NCI-H2107 treated with DMSO at 0.1 percent for 48 hours (cell line): ENCODE data around the gene ITIH5.
A peak's percentile ranks its signal among the peaks of the same experiment; 100 is the strongest.

Experiments
- DNase-seq: peaks from one replicate; lab custom pipeline; 2025; ENCODE audit not compliant: unreplicated experiment; lab: John Stamatoyannopoulos, UW

The ITIH5 gene

DNA sequence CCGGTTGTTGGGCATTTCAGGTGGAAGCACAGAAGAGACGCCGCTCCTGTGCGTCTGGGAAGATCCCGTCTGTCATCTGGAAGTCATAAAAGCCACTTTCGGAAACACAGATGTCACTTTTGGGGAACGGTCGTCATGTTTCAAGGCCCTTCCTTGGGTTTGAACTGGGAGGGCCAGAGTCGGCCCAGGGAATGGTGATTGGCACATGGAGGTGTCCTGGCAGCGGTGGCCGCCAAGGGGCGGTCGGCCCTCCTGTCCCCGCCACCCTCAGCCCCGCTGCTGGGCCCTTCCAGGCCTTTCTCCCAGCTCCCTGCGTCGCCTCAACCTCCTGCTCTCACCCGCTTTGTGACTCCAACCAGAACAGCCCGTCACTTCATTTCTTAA lies 140.8 kb downstream of the ITIH5 start:
- DNase-seq: no peak

DNA sequence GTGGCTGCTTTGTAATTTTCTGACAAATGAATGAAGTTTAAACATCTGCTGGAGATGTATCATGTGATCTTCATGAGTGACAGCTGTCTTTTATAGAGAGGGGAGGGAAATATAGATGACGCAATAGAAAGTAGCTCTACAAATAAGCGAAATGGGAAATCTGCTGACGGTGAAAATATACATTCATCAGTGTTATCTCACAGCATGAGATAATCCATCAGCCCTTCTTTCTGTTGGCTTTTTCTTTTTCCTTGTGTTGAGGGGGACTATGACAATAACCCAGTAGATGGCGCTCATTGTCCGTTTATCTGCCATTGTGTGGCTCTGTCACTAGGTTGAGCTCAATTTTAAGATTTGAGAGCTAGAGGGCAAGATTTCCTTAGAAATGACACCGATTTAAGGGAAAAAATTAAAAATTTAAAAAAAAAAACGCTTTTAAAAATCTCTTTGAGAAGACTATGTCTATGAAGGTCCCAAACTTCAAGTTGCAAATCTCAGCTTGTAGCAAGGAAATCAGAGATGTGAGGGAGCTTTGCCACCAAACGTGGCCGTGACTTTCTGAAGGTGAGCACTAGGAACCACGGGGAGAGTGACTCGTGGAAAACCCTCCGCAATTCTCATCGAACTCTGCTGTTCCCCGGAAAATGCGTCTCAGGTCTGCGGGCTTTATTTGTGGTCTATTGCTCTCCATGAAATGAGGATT lies 141.3 kb downstream of the ITIH5 start:
- peak; percentile 44 for DNase-seq

DNA sequence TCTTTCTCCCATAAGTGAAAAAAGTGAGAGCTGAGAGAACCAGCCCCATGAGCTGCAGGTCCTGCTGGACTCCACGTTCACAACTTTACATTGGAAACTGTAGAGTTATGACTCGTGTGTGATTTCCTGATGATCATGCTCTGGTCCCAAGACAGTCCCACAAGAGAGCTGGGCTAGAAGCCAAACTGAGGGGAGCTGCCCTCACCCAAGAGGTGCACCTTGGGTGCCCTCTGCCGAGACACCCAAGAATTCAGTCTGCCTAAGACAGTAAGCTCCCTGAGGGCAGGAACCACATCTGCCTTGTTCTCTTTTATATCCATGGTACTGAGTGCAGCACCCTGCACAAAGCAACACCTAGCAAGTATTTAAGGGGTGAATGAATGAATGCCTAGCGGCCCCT lies 143.1 kb downstream of the ITIH5 start:
- no peak for DNase-seq

DNA sequence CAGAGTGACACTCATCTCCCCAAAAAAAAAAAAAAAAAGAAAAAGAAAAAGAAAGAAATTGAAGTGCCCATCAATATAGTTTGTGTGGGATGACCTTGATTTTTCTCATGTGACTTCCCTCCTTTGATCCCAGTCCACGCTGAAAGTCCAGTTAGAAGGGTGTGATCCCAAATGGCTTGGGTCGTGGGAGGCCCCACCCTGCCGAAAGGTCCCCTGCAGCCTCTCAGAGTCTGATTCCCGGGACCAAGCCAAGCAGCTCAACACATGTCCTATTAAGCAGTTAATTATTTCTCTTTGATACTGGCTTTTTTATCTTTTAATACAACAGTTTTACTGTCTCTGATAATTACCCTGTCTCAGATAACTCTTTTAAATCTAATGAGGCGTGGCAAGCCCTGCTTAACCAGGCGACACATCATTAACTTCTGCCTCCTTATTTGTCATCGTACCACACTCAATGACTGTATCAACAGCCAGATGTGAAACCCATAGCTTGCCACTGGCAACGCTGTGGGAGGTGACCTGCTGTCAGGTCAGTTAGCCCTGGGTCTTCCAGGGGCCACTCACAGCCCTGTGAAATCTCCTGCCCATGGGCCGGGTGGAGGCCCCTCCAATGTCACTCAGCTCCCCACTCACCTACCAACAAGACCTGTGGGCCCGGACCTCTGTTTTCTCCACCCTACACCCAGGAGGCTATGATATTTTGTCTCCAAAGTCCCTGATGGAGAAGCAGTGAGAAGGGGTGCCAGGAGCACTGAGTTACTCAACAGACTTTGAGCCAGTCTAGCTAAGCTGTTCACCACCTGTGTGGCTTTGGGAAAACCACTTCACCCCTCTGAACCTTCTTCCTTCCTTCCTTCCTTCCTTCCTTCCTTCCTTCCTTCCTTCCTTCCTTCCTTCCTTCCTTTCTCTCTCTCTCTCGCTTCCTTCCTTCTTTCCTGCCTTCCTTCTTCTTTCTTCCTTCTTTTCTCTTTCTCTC lies 146.0 kb downstream of the ITIH5 start:
- no peak for DNase-seq

DNA sequence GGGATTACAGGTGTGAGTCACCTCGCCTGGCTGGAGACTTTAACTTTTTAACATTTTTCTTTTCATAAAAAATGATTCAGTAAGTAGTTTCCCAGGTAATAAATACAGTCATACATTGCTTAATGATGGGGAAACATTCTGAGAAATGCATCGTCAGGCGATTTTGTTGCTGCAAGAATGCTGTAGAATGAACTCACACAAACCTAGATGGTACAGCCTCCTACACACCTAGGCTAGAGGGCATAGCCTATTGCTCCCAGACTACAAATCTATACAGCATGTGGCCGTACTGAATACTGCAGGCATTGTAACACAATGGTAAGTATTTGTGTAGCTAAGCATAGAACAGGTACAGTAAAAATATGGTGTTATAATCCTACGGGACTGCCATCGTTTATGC lies 147.4 kb downstream of the ITIH5 start:
- no peak for DNase-seq

DNA sequence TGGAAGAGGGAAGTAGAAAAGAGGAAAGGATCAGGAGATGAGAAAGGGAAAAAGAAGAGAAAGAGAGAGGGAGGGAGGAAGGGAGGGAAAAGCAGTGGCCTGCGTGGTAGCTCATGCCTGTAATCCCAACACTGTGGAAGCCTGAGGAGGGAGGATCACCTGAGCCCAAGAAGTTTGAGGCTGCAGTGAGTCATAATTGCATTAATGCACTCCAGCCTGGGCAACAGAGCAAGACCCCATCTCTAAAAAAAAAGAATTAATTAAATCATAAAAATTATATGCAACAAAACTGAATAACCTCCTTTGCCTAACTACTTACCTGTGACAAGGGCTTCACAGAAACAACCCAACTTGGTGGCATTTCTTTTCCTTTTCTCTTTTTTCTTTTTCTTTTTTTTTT lies 148.1 kb downstream of the ITIH5 start:
- no peak for DNase-seq

DNA sequence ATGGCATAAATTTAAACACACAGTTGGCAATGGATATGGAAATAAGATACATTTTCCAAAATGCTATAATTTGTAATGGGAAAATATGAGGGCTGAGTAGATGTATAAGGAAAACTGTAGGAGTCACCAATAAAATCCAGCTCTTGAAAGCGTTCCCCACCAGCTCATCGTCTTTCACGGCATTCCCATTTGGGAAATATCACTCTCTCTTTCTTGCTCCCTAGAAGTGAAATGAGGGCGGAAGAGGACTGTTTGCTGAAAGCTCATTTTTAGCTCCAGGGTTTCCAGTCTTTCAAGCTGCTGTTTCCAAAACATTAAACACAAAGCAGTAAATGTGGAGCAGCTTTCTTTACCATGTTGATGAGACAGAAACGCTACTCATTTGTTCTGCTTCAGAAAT lies 151.3 kb downstream of the ITIH5 start:
- DNase-seq: no peak

DNA sequence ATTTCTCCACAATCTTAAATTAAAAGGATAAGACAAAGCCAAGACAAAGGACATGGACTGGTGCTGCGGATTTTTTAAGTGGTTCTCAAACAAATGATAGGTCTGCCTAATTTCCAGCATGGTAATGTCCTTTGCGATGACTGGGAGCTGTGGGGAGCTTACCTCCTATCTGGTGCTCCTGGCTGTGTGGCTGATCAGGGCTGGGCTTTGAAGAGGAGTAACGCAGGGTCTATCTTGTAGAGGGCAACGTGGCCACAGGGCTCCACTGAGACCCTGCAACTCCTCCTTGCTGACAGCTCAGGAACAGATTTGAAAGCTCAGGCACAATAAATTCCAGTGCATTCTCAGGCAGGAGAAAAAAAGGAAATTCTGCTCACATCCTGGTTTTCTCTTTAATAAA lies 152.8 kb downstream of the ITIH5 start:
- DNase-seq: no peak

DNA sequence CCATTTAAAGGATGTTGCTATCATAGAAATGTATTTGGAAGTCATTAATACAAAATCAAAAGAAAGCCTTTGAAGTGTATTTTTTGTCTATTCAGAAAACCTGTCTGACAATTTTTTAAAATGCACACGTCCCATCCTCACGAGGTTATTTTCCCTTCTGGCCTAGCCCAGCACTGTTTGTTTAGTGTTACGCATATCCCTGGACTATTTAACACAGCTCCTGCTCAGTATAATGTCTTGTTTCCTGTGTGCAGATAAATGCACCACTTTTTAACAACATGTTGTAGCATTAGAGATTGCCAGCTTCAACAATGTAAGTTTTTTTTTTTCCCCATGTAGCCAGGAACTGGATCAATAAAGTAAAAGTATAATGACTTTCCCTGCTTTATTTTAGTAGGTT lies 153.3 kb downstream of the ITIH5 start:
- no peak for DNase-seq

DNA sequence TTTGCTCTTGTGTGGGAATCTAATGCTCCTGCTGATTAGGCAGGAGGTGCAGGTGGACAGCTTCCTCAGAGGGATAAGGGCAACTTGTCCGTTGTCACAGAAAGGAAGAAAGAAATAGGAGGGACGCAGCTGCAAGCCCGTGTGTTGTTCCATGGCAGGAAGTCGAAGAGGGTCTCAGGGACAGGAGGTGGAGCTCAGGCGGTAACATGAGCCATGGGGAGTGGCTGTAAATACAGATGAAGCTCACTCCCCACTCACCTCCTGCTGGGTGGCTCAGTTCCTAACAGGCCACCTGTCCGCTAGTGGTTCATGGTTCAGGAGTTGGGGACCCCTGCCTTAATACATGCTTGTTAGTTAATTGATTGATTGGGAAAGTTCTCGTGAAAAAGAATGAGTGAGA lies 154.3 kb downstream of the ITIH5 start:
- DNase-seq: no peak

DNA sequence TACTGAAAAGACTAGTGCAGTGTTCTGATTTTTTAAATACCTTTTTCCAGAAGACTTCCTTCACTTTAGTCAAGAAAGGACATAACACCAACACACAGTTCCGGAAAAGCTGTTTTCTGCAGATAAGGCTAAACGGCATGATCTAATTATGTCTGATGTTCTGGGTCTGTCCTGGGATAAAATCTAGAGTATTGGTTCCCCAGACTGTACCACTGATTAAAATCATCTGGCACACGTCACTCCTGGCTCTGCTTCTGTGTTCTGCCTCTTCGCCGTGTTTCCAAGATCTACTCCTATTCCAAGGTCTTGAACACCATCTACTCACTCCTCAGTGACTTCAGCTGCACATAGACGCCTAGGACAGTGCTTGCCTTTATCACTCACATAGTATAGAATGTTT lies 155.2 kb downstream of the ITIH5 start:
- no peak for DNase-seq
